Measurements from ENCODE around the gene ADGRA1.

- no peak for TF ChIP-seq EZH2phosphoT487 (IDR thresholded peaks at IDR 0.05; ENCODE audit: unreplicated experiment)
- TF ChIP-seq CTCF (conservative IDR thresholded peaks at IDR 0.05; ENCODE audit: low read depth in 2 of 2), result no peak
- TF ChIP-seq POLR2AphosphoS5 (IDR thresholded peaks at IDR 0.05; ENCODE audit: low read depth), result no peak
Measured at GRCh38 chr10:133062085-133062484, 25.6 kb upstream of the ADGRA1 start.
